ENCODE measurements around the gene MRPS15.

GRCh38 chr1:36443297-36443696 is 20.9 kb downstream of the MRPS15 start:
- no peak for TF ChIP-seq CTCF (IDR thresholded peaks at IDR 0.05; ENCODE audit: low read length)
- no peak for TF ChIP-seq EZH2 (IDR thresholded peaks at IDR 0.05; ENCODE audit: borderline replicate concordance, low read length)
